Measurements from ENCODE around the gene UBE2K. TPM values are rescaled to one million over a fixed set of nuclear protein-coding genes. Genes with fewer than 3 reads are reported as not detected.

UBE2K gene
- total and polyA plus RNA-seq, 2 of the 13 experiments (the other 11 are each of a cell fraction or from before 2014, with no cell fraction given) = 36.2 to 81.0 TPM

DNA sequence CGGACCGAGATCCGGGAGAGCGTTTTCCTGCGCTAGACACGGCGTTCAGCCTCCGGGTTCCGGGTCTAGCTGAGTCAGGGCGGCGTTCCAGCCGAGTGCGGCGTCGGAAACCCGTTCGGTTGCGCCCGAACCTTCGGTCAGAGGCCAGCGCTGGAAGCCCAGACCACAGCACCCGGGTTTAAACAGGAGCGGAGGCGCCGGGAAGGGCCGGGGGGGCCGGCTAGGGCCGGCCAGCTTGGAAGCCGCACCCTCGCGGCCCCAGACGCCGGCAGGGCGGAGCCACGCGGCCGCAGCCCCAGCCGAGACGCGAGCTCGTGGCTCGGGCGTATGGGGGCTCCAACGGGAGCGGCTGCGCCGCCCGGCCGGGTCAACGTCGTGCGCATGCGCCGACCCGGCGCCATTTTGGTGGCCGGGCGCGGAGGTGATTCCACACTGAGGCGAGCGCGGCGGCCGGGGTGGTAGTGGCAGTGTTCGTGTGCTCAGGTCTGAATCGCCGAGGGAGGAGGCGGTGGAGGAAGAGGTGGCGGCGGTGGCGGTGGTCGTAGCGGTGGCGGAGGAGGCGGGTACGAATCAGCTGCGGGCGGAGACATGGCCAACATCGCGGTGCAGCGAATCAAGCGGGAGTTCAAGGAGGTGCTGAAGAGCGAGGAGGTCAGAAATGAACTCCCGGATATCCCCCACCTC, at the start of gene UBE2K (continued):
- TF ChIP-seq, protein P1, sequence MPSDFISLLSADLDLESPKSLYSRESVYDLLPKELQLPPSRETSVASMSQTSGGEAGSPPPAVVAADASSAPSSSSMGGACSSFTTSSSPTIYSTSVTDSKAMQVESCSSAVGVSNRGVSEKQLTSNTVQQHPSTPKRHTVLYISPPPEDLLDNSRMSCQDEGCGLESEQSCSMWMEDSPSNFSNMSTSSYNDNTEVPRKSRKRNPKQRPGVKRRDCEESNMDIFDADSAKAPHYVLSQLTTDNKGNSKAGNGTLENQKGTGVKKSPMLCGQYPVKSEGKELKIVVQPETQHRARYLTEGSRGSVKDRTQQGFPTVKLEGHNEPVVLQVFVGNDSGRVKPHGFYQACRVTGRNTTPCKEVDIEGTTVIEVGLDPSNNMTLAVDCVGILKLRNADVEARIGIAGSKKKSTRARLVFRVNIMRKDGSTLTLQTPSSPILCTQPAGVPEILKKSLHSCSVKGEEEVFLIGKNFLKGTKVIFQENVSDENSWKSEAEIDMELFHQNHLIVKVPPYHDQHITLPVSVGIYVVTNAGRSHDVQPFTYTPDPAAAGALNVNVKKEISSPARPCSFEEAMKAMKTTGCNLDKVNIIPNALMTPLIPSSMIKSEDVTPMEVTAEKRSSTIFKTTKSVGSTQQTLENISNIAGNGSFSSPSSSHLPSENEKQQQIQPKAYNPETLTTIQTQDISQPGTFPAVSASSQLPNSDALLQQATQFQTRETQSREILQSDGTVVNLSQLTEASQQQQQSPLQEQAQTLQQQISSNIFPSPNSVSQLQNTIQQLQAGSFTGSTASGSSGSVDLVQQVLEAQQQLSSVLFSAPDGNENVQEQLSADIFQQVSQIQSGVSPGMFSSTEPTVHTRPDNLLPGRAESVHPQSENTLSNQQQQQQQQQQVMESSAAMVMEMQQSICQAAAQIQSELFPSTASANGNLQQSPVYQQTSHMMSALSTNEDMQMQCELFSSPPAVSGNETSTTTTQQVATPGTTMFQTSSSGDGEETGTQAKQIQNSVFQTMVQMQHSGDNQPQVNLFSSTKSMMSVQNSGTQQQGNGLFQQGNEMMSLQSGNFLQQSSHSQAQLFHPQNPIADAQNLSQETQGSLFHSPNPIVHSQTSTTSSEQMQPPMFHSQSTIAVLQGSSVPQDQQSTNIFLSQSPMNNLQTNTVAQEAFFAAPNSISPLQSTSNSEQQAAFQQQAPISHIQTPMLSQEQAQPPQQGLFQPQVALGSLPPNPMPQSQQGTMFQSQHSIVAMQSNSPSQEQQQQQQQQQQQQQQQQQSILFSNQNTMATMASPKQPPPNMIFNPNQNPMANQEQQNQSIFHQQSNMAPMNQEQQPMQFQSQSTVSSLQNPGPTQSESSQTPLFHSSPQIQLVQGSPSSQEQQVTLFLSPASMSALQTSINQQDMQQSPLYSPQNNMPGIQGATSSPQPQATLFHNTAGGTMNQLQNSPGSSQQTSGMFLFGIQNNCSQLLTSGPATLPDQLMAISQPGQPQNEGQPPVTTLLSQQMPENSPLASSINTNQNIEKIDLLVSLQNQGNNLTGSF (CRISPR knock-in tag; IDR thresholded peaks at IDR 0.05) = 0 out of 2 replicates have a peak, but pooled peaks have one; percentile 55
- TF ChIP-seq ZFP36L2 (CRISPR knock-in tag; IDR thresholded peaks at IDR 0.05) (no peak), PHB2 (IDR thresholded peaks at IDR 0.05; ENCODE audit: partially characterized antibody) (no peak), NR2F6 (IDR thresholded peaks at IDR 0.05) (no peak), NR2F6 (CRISPR knock-in tag; IDR thresholded peaks at IDR 0.05) (no peak), SAP130 (CRISPR knock-in tag; IDR thresholded peaks at IDR 0.05; ENCODE audit: low read depth) (peak; percentile 70), PAX8 (CRISPR knock-in tag; IDR thresholded peaks at IDR 0.05; ENCODE audit: borderline replicate concordance) (no peak), DPF2 (CRISPR knock-in tag; IDR thresholded peaks at IDR 0.05; ENCODE audit: borderline replicate concordance, low read depth) (no peak), DNMT1 (CRISPR knock-in tag; IDR thresholded peaks at IDR 0.05) (no peak)
- TF ChIP-seq, protein P2, sequence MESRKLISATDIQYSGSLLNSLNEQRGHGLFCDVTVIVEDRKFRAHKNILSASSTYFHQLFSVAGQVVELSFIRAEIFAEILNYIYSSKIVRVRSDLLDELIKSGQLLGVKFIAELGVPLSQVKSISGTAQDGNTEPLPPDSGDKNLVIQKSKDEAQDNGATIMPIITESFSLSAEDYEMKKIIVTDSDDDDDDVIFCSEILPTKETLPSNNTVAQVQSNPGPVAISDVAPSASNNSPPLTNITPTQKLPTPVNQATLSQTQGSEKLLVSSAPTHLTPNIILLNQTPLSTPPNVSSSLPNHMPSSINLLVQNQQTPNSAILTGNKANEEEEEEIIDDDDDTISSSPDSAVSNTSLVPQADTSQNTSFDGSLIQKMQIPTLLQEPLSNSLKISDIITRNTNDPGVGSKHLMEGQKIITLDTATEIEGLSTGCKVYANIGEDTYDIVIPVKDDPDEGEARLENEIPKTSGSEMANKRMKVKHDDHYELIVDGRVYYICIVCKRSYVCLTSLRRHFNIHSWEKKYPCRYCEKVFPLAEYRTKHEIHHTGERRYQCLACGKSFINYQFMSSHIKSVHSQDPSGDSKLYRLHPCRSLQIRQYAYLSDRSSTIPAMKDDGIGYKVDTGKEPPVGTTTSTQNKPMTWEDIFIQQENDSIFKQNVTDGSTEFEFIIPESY (CRISPR knock-in tag; IDR thresholded peaks at IDR 0.05) = no peak
- TF ChIP-seq, protein P3, sequence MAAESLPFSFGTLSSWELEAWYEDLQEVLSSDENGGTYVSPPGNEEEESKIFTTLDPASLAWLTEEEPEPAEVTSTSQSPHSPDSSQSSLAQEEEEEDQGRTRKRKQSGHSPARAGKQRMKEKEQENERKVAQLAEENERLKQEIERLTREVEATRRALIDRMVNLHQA (CRISPR knock-in tag; IDR thresholded peaks at IDR 0.05) = no peak
- TF ChIP-seq, protein P4, sequence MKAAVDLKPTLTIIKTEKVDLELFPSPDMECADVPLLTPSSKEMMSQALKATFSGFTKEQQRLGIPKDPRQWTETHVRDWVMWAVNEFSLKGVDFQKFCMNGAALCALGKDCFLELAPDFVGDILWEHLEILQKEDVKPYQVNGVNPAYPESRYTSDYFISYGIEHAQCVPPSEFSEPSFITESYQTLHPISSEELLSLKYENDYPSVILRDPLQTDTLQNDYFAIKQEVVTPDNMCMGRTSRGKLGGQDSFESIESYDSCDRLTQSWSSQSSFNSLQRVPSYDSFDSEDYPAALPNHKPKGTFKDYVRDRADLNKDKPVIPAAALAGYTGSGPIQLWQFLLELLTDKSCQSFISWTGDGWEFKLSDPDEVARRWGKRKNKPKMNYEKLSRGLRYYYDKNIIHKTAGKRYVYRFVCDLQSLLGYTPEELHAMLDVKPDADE (CRISPR knock-in tag; IDR thresholded peaks at IDR 0.05) = no peak
- TF ChIP-seq, protein P5, sequence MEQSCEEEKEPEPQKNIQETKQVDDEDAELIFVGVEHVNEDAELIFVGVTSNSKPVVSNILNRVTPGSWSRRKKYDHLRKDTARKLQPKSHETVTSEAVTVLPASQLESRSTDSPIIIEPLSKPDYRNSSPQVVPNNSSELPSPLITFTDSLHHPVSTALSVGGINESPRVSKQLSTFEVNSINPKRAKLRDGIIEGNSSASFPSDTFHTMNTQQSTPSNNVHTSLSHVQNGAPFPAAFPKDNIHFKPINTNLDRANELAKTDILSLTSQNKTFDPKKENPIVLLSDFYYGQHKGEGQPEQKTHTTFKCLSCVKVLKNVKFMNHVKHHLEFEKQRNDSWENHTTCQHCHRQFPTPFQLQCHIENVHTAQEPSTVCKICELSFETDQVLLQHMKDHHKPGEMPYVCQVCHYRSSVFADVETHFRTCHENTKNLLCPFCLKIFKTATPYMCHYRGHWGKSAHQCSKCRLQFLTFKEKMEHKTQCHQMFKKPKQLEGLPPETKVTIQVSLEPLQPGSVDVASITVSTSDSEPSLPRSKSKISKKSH (CRISPR knock-in tag; IDR thresholded peaks at IDR 0.05; ENCODE audit: borderline replicate concordance) = peak; percentile 55
- TF ChIP-seq, protein P6, sequence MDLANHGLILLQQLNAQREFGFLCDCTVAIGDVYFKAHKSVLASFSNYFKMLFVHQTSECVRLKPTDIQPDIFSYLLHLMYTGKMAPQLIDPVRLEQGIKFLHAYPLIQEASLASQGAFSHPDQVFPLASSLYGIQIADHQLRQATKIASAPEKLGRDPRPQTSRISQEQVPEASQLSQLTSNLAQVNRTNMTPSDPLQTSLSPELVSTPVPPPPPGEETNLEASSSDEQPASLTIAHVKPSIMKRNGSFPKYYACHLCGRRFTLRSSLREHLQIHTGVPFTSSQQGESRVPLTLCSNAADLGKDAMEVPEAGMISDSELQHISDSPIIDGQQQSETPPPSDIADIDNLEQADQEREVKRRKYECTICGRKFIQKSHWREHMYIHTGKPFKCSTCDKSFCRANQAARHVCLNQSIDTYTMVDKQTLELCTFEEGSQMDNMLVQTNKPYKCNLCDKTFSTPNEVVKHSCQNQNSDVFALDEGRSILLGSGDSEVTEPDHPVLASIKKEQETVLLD (CRISPR knock-in tag; IDR thresholded peaks at IDR 0.05; ENCODE audit: low read depth) = peak; percentile 59; the same call in 1 of the 2 replicates
- TF ChIP-seq, protein P7, sequence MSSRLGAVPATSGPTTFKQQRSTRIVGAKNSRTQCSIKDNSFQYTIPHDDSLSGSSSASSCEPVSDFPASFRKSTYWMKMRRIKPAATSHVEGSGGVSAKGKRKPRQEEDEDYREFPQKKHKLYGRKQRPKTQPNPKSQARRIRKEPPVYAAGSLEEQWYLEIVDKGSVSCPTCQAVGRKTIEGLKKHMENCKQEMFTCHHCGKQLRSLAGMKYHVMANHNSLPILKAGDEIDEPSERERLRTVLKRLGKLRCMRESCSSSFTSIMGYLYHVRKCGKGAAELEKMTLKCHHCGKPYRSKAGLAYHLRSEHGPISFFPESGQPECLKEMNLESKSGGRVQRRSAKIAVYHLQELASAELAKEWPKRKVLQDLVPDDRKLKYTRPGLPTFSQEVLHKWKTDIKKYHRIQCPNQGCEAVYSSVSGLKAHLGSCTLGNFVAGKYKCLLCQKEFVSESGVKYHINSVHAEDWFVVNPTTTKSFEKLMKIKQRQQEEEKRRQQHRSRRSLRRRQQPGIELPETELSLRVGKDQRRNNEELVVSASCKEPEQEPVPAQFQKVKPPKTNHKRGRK (CRISPR knock-in tag; IDR thresholded peaks at IDR 0.05) = peak; percentile 41; the same call in 1 of the 2 replicates

Data from HepG2 (cell line).